Activated CD4-positive, alpha-beta T cell treated with anti-CD3 and anti-CD28 coated beads, Interleukin-2, Interleukin-6, amounts not matched to agents 100 ng/mL and 50 ng/mL, durations not matched to agents 16 hours and 8 hours (primary cell): ENCODE results near the gene FAIM.

ENCODE experiments used
- DNase-seq: peaks from one replicate; pipeline ENCODE4 v3.0.0-alpha.2; 2020

The FAIM gene

DNA sequence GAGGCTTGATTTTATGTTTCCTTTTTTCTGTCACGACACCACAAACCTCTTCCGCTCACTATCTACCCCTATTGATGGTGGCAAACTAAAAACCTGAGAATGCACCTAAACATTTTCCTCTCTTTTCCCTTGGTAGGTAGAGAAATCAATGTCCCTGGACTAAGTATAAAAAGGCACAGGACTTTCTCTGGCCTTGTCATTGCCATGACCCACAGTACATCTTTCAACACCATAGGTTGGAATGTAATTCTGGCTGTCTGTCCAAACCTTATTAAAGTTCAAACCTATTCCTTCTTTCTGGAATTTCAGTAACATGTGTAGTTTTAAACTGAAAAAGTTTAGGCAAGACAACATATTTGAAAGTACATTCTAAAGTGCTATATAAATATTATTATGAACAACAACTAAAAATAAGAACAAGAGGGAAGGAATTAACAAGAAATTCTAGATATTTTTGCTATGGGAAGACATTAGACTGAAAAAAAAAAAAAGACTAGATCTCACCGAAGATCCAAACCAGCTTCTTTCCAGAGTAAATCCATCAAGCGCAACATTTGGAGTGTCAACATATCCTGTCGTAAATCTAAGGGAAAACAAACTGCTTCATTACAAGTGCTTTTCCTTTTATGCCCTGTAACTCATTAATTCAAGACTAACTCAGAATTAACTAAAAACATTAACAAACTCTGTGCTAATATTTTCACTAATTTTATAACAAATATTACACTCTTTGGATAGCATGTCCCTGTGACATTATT lies 73.1 kb downstream of the FAIM start:
- no peak for DNase-seq

DNA sequence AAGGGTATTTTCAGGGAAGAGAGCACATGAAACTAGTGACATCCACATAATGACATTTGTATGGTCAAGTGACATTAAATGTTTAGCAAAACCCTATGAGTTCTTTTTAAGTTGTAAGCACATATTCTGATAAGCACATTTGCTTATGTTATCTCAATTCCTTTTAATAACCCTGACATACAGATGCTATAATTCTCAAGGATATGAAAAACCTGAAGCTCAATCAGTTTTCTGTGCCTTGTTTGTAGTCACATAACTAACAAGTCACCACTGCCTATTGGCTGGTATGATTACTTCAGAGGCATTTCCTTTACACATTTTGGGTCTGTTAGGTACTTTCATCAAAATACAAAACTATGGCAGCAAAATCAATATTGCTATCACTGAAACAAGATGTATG lies 74.1 kb downstream of the FAIM start:
- DNase-seq: no peak
